CD4-positive, alpha-beta T cell treated with Interleukin-4 for 4 hours (primary cell): ENCODE results near the gene GNPAT.
A peak's percentile ranks its signal among the peaks of the same experiment; 100 is the strongest.

Source experiments
- DNase-seq: peaks from one replicate; pipeline ENCODE4 v3.0.0-alpha.2; 2020

The GNPAT gene

DNA sequence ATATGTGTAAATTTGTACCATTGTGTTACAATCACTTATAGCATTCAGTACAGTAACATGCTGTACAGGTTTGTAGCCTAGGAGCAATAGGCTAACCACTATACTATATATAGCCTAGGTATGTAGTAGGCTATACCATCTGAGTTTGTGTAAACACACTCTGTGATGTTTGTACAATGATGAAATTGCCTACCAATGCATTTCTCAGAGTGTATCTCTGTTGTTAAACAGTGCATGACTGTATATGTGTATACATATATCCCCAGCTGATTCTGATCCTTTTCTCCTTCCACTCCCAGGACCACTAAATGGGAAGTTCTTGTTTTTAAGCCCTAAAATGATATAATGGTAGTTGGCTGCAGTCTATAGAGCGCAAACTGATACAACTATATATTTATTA lies 7.8 kb downstream of the GNPAT start:
- no peak for DNase-seq

DNA sequence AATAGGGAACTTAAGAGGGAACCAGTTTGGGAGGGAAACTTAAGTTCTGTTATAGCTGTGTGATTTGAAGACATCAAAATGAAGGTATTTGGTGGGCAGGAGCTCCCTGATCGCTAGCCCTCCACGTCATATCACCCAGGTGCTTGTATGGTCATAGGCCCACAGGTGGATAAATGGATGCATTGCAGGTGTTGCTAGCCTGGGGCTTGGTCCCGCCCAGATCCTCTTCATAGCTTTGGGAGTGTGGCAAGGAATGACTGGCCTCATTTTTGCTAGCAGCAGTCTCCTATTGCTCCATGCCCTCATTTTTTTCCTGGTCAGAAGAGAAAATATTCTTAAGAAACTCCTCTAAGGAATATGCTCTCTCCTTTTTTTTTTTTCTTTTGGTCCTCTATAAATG lies 11.3 kb downstream of the GNPAT start:
- no peak for DNase-seq

GRCh38 chr1:231260351-231260750 lies 19.3 kb downstream of the GNPAT start:
- DNase-seq: no peak

GRCh38 chr1:231264642-231265041 lies 23.6 kb downstream of the GNPAT start:
- no peak for DNase-seq

DNA sequence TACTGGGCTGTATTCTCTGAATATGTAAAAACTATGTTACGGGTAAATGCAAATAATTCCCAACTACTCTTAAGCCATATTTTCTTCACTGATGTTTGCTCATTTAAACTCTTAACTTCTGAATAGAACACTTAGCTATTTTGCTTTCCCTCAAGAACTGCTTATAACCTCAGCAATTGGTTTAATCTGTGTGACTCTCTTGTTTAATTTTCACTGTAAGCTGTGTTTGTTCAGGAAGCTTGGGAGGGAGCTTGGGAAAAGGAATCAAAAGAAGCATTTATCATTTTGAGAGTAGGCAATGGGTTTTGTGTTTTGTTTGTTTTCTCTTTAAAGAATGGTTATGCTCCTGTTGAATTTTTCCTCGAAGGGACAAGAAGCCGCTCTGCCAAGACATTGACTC lies 24.4 kb downstream of the GNPAT start:
- DNase-seq: no peak

- no peak for DNase-seq
These were observed 25.9 kb downstream of the GNPAT start for GRCh38 chr1:231266811-231267322.

DNA sequence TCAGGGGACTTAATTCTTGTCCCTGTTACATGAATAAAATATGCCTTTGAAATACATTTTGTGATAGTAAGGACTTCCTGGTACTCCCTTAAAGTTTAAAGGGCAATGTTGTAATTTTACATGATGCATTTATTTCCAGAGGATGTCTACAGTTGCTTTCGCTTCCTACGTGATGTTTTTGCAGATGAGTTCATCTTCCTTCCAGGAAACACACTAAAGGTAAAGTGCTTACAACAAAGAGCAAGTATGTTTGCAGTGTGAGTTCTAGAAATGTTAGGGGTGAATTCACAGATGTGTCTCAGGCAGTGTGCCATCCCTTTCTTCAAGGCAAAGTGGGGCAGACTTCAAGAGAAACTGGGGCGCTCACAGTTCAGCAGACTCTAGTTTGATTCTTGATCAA lies 31.2 kb downstream of the GNPAT start:
- DNase-seq: no peak

DNA sequence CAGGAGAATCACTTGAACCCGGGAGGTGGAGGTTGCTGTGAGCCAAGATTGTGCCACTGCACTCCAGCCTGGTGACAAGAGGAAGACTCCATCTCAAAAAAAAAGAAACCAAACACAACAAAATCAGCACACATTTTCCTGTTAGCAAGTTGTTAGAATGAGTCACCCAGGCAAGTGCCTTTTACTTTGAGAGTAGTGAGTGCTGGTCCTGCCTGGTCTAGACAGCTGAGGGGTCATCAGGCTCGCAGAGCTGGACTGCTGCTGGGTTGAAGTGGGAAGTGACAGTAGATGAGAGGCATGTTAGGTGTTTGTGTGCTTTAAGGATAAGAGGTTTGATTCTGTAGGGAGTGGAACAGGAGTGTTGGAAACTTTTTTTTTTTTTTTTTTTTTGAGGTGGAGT lies 31.9 kb downstream of the GNPAT start:
- DNase-seq: no peak

DNA sequence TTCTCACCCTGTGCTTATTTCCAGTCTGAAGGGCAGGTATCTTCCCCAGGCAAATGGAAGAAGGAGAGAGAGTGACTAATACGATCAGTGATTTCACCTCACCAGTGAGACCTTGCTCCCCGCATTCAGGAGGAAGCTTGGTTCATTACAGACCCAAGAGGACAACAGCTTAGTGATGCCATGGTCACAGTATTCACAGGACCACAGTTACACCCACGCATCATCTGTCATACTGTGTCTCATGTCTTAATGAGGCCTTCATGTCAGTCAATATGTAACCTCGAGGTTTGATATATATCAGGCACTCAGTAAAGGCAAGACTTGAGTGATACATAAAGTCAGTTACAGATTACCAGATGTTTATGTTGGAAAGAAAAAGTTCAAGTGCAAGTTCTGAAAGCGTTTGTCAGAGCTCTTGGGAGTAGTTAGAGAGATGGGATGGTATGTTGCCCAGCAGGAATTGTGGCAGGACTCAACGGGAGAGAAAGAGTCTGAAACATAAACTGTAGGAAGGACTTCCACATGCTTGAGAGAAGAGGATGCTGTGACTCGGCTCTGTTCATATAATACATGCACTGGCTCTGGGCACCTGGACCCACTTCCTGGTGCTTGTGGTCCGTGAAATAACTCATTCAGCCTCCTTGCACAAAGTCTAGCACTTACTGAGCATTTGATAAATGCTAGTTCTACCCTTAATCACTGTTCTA lies 33.3 kb downstream of the GNPAT start:
- no peak for DNase-seq

DNA sequence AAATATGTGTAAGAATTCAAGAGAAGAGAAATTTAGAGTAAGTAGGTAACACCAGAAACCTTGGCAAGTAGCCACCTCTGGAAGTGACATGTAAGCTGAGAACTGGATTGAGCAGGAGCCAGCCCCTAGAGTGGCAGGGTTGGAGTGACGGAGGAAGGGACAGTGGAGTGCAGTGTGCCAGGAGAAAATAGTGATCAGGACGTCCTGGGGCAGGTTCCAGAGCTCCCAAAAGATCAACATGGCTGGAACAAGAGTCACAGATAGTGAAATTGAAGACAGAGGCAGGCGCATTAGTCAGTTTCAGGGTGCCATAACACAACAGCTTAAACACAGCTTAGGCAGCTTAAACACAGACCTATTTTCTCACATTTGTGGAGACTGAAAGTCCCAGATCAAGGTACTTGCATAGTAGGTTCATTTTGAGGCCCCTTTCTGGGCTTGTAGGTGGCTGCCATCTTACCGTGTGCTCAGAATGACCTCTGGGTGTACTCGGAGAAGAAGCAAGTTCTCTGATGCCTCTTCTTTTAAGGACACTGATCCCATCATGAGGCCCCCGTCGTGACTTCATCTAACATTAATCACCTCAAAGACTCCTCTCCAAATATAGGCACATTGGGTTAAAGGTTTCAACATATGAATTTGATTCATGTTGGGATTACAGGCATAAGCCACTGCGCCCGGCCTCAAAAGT lies 37.2 kb downstream of the GNPAT start:
- DNase-seq: no peak

DNA sequence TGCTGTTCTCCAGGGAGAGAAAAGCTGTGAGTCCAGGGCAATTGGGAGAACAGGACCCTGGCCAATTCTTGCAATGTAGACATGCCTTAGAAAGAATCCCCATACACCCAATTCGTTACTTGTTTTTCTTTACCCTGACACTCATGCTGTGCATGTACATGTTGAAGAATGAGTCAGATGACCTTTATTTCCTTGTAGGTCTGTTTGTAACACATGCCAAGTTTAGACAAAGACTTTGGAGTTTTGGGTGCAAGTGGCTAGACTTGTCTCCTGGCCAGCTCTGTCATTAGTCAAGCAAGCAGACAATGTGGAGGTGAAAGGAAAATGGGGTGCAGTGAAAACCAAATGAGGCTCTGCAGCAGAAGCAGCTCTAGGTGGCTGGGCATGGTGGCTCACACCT lies 38.1 kb downstream of the GNPAT start:
- DNase-seq: no peak

GRCh38 chr1:231279683-231280082 lies 38.7 kb downstream of the GNPAT start:
- no peak for DNase-seq

DNA sequence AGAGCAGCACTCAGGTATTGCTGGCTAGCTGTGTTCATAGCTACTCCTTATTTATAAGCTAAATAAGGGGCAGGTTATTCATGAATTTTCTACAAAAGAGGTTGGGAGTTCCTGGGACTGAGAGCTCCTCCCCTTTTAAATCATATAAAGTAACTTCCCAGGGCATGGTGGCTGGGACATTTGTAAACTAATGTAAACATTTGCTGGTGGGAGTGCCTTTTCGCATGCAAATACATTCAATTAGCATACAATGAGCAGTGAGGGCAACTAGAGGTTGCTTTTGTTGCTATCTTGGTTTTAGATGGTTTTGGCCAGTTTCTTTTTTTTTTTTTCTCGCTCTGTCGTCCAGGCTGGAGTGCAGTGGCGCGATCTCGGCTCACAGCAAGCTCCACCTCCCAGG lies 43.4 kb downstream of the GNPAT start:
- DNase-seq: no peak

DNA sequence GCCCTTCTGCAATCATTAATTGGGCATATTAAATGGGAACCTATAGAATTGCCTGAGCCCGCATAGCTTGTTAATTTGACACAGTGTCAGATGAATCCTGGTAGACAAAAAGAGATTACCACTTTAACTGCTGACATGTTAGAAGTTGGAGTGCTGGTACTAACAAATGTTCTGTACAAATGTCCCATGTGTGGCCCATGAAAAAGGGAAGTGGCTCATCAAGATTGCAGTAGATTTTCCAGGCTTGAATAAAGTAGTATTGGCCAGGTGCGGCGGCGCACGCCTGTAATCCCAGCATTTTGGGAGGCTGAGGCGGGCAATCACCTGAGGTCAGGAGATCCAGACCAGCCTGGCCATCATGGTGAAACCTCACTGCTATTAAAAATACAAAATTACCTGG lies 45.6 kb downstream of the GNPAT start:
- DNase-seq: no peak

- DNase-seq: no peak
These were observed 54.9 kb downstream of the GNPAT start for GRCh38 chr1:231295938-231296337.

- no peak for DNase-seq
These were observed 61.0 kb downstream of the GNPAT start for GRCh38 chr1:231301990-231302389.

DNA sequence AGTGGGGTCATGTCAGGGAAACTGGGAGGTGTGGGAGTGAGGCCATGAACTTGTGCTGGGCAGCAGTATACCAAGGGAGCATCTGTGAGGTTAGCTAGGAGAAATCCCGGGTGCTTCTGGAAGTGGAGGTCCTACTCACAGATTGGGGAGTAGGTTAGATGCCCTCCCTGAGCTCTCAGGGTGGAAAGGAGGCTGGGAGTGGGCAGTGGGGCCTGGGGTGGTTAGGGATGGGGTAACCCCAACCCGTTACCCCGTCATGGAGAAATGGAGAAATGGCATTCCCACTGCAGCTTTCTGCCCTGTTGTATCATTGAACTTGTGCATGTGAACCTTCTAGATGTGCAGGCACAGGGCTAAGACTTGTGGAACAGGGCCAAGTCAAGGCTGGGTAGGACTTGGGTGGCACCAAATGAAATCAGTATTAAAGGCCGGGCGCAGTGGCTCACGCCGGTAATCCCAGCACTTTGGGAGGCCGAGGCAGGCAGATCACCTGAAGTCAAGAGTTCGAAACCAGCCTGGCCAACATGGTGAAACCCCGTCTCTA lies 69.5 kb downstream of the GNPAT start:
- no peak for DNase-seq

DNA sequence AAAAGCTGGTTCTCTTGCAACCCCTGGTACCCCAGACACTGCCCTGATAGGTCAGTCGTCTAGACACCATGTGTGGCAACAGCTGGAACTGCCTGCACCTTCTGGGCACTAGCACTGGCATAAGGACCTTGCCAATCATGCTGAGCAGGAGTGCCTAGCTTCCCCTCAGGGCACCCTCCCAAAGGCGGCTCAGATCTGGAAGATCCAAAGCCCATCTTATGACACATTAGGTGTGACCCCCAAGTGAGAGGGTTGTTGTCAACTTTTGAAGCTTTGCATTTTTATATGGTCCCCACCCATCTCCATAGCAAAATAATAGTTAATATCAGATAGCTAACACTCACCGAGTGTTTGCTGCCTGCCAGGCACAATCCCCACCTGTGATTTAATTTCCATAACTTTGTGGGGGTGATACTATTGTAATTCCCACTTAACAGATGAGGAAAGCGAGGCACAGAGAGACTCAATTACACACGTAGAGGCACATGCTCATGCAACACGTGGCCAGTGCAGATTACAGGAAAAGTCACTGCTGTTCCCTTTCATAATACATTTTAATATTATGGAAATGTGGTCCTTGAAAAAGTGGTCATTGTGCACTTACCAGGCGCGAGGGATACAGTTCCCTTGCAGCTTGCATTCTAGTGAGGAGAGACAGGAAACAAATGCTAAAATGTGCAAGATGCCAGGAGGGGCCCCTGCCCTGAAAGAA lies 70.9 kb downstream of the GNPAT start:
- no peak for DNase-seq

DNA sequence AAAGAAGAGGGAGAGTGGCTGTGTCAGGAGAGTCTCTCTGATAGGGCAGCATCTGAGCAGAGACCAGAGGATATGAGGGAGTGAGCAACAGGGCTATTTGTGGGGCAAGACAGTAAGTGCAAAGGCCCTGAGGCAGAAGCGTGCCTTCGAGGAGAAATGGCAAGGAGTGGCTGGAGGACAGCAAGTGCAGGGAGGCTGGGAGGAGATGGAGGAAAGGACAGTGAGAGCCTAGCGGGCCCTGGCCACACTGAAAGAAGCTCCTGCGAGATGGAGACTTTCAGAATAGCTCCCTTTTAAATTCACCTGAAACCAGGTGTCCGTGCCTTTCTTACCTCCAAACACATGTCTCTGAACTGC lies 71.4 kb downstream of the GNPAT start:
- DNase-seq: no peak

DNA sequence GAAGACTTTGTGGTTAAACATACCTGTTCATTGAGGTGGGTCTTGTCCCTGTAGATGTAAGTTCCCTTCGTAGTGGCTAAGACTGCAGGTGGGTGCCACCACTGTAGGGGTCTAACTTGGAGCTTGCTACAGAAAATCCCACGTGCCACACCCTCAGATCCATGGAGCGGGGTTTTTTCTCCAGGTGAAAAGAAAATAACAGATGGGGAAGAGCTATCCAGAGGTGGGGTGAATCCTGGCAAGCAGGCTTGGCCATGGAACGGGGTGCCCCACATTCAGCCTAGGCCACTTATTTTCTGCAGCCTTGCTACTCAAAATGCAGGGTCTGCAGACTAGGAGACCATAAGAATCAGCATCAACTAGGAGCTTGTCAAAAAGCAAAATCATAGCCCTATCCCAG lies 72.6 kb downstream of the GNPAT start:
- no peak for DNase-seq

- peak; percentile 20 for DNase-seq
These were observed 74.9 kb downstream of the GNPAT start for GRCh38 chr1:231315887-231316286.

DNA sequence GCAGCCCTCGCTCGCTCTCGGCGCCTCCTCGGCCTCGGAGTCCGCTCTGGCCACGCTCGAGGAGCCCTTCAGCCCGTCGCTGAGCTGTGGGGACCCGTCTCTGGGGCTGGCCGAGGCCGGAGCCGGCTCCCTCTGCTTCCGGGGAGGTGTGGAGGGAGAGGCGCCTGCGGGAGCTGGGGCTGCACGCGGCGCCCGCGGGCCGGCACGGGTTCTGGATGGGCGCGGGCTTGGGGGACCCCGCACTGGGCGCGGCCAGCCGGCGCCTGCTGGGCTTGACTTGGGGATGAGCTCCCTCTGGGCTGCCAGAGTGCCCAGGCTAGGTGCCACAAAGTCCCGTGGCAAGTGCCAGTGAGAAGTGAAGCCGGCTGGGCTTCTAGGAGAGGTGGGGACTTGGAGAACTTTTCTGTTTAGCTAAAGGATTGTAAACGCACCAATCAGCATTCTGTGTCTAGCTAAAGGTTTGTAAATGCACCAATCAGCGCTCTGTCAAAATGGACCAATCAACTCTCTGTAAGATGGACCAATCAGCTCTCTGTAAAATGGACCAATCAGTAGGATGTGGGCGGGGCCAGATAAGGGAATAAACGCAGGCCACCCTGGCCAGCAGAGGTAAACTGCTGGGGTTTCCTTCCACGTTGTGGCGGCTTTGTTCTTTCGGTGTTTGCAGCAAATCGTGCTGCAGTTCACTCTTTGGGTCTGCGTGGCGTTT lies 76.4 kb downstream of the GNPAT start:
- no peak for DNase-seq

- DNase-seq: no peak
These were observed 77.0 kb downstream of the GNPAT start for GRCh38 chr1:231318015-231318355.
